HG03159 (cell line): ENCODE results near the gene OS9.

Experiments
- ATAC-seq: cut with Tn5 transposase; IDR thresholded peaks from one replicate; pipeline ENCODE4 v1.9.1; 2021; ENCODE audit warnings: mild to moderate bottlenecking, moderate library complexity; ENCODE audit not compliant: unreplicated experiment

The OS9 gene

GRCh38 chr12:57765698-57766463 is 71.9 kb downstream of the OS9 start:
- no peak for ATAC-seq

GRCh38 chr12:57766464-57767304 is 72.8 kb downstream of the OS9 start, which contains the start of gene CYP27B1:
TSS of gene CYP27B1 (minus strand) at chr12:57767078. CDS start at chr12:57767041, 37 bp downstream.
- ATAC-seq: no peak

GRCh38 chr12:57767305-57767698 is 73.4 kb downstream of the OS9 start:
- no peak for ATAC-seq

- no peak for ATAC-seq
Measured at GRCh38 chr12:57767876-57768275, 73.9 kb downstream of the OS9 start.

GRCh38 chr12:57769594-57769993 is 75.7 kb downstream of the OS9 start:
- ATAC-seq: no peak

- no peak for ATAC-seq
Measured at GRCh38 chr12:57770734-57771133, 76.8 kb downstream of the OS9 start.
